ENCODE results near the gene PLCD1. TPM values are rescaled to one million over a fixed set of nuclear protein-coding genes. Genes with fewer than 3 reads are reported as not detected.
"Not testable (repeated sequence)": the region's sequence is repeated elsewhere in the genome, so short reads cannot be mapped to it uniquely, and the experiment has no call there.

The PLCD1 gene
- total RNA-seq, 2 experiments from 2014 or later = 6.2 to 8.2 TPM

DNA sequence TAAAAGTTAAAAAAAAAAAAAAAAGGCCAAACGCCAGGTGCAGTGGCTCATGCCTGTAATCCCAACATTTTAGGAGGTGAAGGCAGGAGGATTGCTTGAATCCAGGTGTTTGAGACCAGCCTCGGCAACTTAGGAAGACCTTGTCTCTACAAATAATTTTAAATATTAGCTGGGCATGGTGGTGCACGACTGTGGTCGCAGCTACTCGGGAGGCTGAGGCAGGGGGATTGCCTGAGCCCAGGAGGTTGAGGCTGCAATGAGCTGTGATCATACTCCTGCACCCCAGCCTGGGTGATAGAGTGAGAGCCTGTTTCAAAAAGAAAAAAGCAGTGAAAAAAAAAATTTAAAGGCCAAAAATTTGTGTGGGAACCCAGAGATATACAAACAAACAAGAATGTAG is 6.8 kb upstream of the PLCD1 start:
- DNase-seq (no peak), ATAC-seq (no peak)
- Mint-ChIP-seq H3K9me3 (peaks cover 9% of the 10 kb centered on the region), H3K36me3 (ENCODE audit: low read depth) (peaks cover 7% of the 10 kb centered on the region), H3K4me1 (ENCODE audit: low read depth) (peaks cover 31% of the 10 kb centered on the region), H3K27me3 (peaks cover 15% of the 10 kb centered on the region), H3K27ac (no peak overlapping the region), H3K4me3 (no peak overlapping the region)
- intact Hi-C loops (cut with micrococcal nuclease) = no loop called here
- TF ChIP-seq, protein P1, sequence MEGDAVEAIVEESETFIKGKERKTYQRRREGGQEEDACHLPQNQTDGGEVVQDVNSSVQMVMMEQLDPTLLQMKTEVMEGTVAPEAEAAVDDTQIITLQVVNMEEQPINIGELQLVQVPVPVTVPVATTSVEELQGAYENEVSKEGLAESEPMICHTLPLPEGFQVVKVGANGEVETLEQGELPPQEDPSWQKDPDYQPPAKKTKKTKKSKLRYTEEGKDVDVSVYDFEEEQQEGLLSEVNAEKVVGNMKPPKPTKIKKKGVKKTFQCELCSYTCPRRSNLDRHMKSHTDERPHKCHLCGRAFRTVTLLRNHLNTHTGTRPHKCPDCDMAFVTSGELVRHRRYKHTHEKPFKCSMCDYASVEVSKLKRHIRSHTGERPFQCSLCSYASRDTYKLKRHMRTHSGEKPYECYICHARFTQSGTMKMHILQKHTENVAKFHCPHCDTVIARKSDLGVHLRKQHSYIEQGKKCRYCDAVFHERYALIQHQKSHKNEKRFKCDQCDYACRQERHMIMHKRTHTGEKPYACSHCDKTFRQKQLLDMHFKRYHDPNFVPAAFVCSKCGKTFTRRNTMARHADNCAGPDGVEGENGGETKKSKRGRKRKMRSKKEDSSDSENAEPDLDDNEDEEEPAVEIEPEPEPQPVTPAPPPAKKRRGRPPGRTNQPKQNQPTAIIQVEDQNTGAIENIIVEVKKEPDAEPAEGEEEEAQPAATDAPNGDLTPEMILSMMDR (IDR thresholded peaks at IDR 0.05) = no peak
- CTCF ChIA-PET = no interaction called here
- POLR2A ChIA-PET = no interaction called here

DNA sequence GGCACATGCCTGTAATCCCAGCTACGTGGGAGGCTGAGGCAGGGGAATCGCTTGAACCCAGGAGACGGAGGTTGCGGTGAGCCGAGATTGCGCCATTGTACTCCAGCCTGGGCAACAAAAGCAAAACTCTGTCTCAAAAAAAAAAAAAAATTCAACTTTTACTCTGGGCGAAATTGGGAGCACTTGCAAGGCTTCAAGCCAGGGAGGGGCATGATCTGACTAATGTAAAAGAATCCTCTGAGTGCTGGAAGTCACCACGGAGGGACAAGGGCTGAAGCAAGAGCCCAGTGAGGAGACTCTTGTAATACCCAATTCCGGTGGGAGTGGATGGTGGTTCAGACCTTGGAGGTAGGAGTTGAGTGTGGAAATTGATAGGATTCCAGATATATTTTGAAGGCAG is 4.9 kb upstream of the PLCD1 start:
- H3K4me3 Mint-ChIP-seq; H3K9me3 Mint-ChIP-seq; H3K27ac Mint-ChIP-seq; intact Hi-C loops (cut with micrococcal nuclease); POLR2A ChIA-PET; H3K36me3 Mint-ChIP-seq (ENCODE audit: low read depth); DNase-seq; ATAC-seq: not testable (repeated sequence)
- Mint-ChIP-seq H3K27me3 (peaks cover 16% of the 10 kb centered on the region), H3K4me1 (ENCODE audit: low read depth) (peaks cover 25% of the 10 kb centered on the region)
- CTCF ChIA-PET = interaction anchor here (1.8 kb wide), 1 partner anchor 38 kb away, joined by 4 read pairs; no protein-coding TSS in a partner anchor

DNA sequence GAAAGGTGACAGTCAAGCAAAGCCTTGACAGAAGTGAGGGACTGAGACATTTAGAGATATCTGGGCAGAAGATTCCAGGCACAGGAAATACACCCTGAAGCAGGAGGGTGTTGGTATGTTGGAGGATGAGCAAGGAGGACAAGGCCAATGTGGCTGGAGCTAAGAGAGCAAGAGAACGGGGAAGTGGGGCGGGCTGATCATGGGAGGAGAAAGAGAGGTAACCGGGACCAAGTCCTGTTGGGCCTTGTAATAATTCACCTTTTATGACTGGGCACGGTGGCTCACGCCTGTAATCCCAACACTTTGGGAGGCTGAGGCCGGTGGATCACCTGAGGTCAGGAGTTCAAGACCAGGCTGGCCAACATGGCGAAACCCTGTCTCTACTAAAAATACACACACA is 4.1 kb upstream of the PLCD1 start:
- H3K4me3 Mint-ChIP-seq; CTCF ChIA-PET; intact Hi-C loops (cut with micrococcal nuclease); H3K36me3 Mint-ChIP-seq (ENCODE audit: low read depth); ATAC-seq; H3K27ac Mint-ChIP-seq; DNase-seq; H3K9me3 Mint-ChIP-seq: not testable (repeated sequence)
- peaks cover 16% of the 10 kb centered on the region for H3K27me3 Mint-ChIP-seq
- POLR2A ChIA-PET = interaction anchor here (0.6 kb wide), 1 partner anchor 1167 kb away, joined by 3 read pairs; no protein-coding TSS in a partner anchor
- peaks cover 18% of the 10 kb centered on the region for H3K4me1 Mint-ChIP-seq (ENCODE audit: low read depth)

DNA sequence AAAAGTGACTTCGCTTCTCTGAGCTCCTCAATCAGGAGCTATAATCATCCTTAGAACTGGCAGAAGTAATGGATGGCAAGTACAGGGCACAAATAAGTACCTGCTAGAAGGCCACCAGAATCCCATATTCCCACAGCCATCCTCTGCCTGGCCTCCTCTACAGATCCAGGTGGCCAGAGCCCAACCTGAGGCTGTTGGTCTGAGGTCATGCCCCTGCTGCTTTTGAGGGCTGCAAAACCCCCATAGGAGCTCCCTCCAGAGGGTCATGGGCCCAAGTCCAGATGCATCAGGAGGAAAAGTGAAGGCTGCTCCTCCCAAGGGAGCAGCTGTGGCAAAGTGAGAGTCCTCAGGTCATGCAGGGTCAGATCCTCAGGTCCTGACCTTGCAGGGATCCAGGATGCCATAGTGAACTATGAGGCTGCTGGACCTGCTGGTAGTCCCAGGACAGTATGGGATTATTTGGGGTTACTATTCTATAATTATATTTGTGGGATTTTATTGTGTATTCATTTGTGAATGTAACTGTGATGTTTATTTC is 3.0 kb upstream of the PLCD1 start:
- no peak overlapping the region for H3K27ac Mint-ChIP-seq
- no peak overlapping the region for H3K4me3 Mint-ChIP-seq
- no peaks in the 10 kb centered on the region for H3K9me3 Mint-ChIP-seq
- CTCF ChIA-PET = interaction anchor here (0.7 to 1.0 kb wide), 2 partner anchors 28 to 35 kb away, joined by 3 to 5 read pairs; no protein-coding TSS in a partner anchor
- H3K4me1 Mint-ChIP-seq (ENCODE audit: low read depth) = peaks cover 14% of the 10 kb centered on the region
- peaks cover 20% of the 10 kb centered on the region for H3K27me3 Mint-ChIP-seq
- no peaks in the 10 kb centered on the region for H3K36me3 Mint-ChIP-seq (ENCODE audit: low read depth)
- DNase-seq = no peak
- ATAC-seq = no peak
- intact Hi-C loops (cut with micrococcal nuclease) = no loop called here
- TF ChIP-seq, protein P1 (IDR thresholded peaks at IDR 0.05) = no peak
- POLR2A ChIA-PET = interaction anchor here (1.2 kb wide), 1 partner anchor 10 kb away, joined by 3 read pairs; no protein-coding TSS in a partner anchor

DNA sequence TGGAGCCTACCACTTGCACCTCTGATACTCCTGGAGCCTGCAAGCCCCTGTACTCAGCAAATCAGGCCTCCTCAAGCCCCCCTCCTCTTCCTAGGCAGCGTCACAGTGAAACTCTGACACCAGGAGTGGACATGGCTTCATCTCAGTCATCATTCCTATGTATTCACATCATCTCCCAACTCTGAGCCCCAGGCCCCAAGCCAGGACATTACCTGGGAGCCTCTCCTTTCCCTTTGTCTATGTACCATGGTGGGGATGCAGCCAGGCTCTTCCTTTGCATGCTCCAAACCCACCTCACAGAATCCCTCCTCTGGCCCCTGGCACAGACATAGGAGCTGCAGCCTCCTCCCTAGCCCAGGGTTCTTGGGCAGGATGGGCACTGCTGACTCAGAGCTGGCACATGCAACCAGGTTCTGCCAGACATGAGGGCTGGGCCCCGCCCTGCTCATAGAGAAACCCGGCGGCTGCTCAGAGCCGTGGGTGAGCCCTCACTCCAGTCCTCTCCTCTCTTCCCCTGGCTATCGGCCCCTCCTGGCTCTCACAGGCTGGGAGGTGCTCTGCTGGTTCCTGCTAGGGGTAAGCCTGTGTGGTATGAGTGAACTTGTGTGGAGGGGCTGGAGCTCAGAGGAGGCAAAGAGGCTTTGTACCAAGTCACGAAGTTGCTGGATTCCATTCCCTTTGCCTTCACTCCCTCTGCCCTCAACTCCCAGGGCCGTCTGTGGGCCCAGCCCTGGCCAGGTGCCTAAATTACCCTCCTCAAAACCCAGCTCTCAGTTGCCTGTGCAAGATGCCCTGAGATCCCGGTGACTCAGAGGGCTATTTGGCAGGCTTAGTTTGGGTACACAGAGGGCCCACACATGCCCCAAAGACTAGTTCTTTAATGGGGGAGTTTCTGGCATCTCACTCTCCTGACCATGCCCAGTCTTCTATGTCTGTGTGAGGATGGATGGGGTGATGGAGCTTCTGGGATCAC is 1.9 kb upstream of the PLCD1 start:
- TF ChIP-seq, protein P1 (IDR thresholded peaks at IDR 0.05) = no peak
- H3K36me3 Mint-ChIP-seq (ENCODE audit: low read depth) = no peaks in the 10 kb centered on the region
- DNase-seq = peak; percentile 49
- intact Hi-C loops (cut with micrococcal nuclease) = no loop called here
- peak; percentile 69 for ATAC-seq
- ChIA-PET POLR2A (interaction anchor here (1.2 kb wide), 1 partner anchor 9 kb away, joined by 3 read pairs; no protein-coding TSS in a partner anchor), CTCF (interaction anchor here (0.7 to 1.0 kb wide), 4 partner anchors 8 to 34 kb away, joined by 3 to 5 read pairs (median 4); partner anchors contain the start of gene DLEC1)
- H3K27me3 Mint-ChIP-seq = peaks cover 20% of the 10 kb centered on the region
- no peak overlapping the region for H3K27ac Mint-ChIP-seq
- peaks cover 14% of the 10 kb centered on the region for H3K4me1 Mint-ChIP-seq (ENCODE audit: low read depth)
- no peak overlapping the region for H3K4me3 Mint-ChIP-seq
- no peaks in the 10 kb centered on the region for H3K9me3 Mint-ChIP-seq
